ENCODE data around the gene GPN2. TPM values are rescaled to one million over a fixed set of nuclear protein-coding genes. Genes with fewer than 3 reads are reported as not detected.

The GPN2 gene
- total and polyA plus RNA-seq, 9 of the 15 experiments (the other 6 are each of a cell fraction or from before 2014, with no cell fraction given), result 9.9 to 58.8 (median 20.4) TPM

- no peak for TF ChIP-seq BCLAF1 (IDR thresholded peaks at IDR 0.05; ENCODE audit: borderline replicate concordance in 1 of 2, control insufficient read depth in 1 of 2, low read depth in 2 of 2, low read length in 1 of 2)
- TF ChIP-seq GTF3C2 (IDR thresholded peaks at IDR 0.05; ENCODE audit: borderline replicate concordance, extremely low read depth, insufficient read length), result no peak
- TF ChIP-seq VEZF1 (CRISPR knock-in tag; IDR thresholded peaks at IDR 0.05), result peak; percentile 44; the same call in 1 of the 2 replicates
- 0 out of 2 replicates have a peak, but pooled peaks have one; percentile 4 for TF ChIP-seq NBN (IDR thresholded peaks at IDR 0.05; ENCODE audit: low read depth)
- peak; percentile 79 for TF ChIP-seq ZBTB17 (CRISPR knock-in tag; IDR thresholded peaks at IDR 0.05)
- TF ChIP-seq ZNF354B (CRISPR knock-in tag; IDR thresholded peaks at IDR 0.05), result no peak
- no peak for TF ChIP-seq ZC3H11A (IDR thresholded peaks at IDR 0.05; ENCODE audit: low read depth, low read length)
- peak; percentile 65 for TF ChIP-seq KDM5B (IDR thresholded peaks at IDR 0.05; ENCODE audit: insufficient replicate concordance, low read depth, low read length)
- peak; percentile 93; the same call in 1 of the 2 replicates for TF ChIP-seq E2F5 (CRISPR knock-in tag; IDR thresholded peaks at IDR 0.05)
- no peak for TF ChIP-seq ZBED1 (IDR thresholded peaks at IDR 0.05)
- peak; percentile 71 for TF ChIP-seq SP2 (IDR thresholded peaks at IDR 0.05; ENCODE audit: extremely low read depth, low read depth, low read length, poor library complexity, severe bottlenecking)
- TF ChIP-seq HNRNPL (IDR thresholded peaks at IDR 0.05; ENCODE audit: low read depth, low read length), result no peak; the same call in 1 of the 2 replicates
- peak; percentile 78 for TF ChIP-seq ATF7 (IDR thresholded peaks at IDR 0.05)
- peak; percentile 75 for TF ChIP-seq MYC (IDR thresholded peaks at IDR 0.05; ENCODE audit: low read depth, low read length)
- TF ChIP-seq MYC (CRISPR knock-in tag; IDR thresholded peaks at IDR 0.05; ENCODE audit: borderline replicate concordance, low read depth), result peak; percentile 89; the same call in 1 of the 2 replicates
- no peak for TF ChIP-seq TAF15 (IDR thresholded peaks at IDR 0.05; ENCODE audit: low read depth, low read length)
- no peak for TF ChIP-seq HMG20B (CRISPR knock-in tag; IDR thresholded peaks at IDR 0.05)
These were observed 31.7 kb upstream of the GPN2 start, which contains the start of gene NUDC (continued) for GRCh38 chr1:26921540-26922430.

Measured in K562 (cell line).